Osteoblast (primary cell): ENCODE measurements around the gene IRS1. TPM values are rescaled to one million over a fixed set of nuclear protein-coding genes. Genes with fewer than 3 reads are reported as not detected.

Experiments
- DNase-seq: peaks from one replicate; pipeline ENCODE4 v3.0.0; 2011; ENCODE audit warnings: low spot score, mixed read lengths; ENCODE audit not compliant: insufficient read length; ENCODE audit errors: missing footprints
- H2AFZ ChIP-seq: 2 replicates; pipeline ENCODE4 v1.6.0; 2011; ENCODE audit warnings: mild to moderate bottlenecking, low read length
- H3K27ac ChIP-seq: 2 replicates; pipeline ENCODE4 v1.5.1; 2011; ENCODE audit warnings: mild to moderate bottlenecking, low read depth, low read length, moderate library complexity
- H3K27me3 ChIP-seq: 2 replicates; pipeline ENCODE4 v1.6.0; 2012; ENCODE audit warnings: mild to moderate bottlenecking, control low read depth, inconsistent platforms, low read length, moderate library complexity; ENCODE audit not compliant: insufficient read depth
- H3K36me3 ChIP-seq: 2 replicates; pipeline ENCODE4 v1.5.1; 2011; ENCODE audit warnings: mild to moderate bottlenecking, low read length, control low read depth, moderate library complexity; ENCODE audit not compliant: insufficient read depth
- H3K4me1 ChIP-seq: 2 replicates; pipeline ENCODE4 v1.5.1; 2011; ENCODE audit warnings: mild to moderate bottlenecking, low read length, control low read depth, moderate library complexity; ENCODE audit not compliant: insufficient read depth
- H3K4me2 ChIP-seq: 2 replicates; pipeline ENCODE4 v1.6.0; 2011; ENCODE audit warnings: mild to moderate bottlenecking, low read length; ENCODE audit not compliant: insufficient read depth
- H3K4me3 ChIP-seq: fragments of 200-600 bp; sonication (generic); 3 replicates; pipeline ENCODE4 v1.5.1; 2012; ENCODE audit warnings: mild to moderate bottlenecking, low read length, inconsistent platforms; ENCODE audit not compliant: insufficient read depth
- H3K79me2 ChIP-seq: 2 replicates; pipeline ENCODE4 v1.6.0; 2012; ENCODE audit warnings: mild to moderate bottlenecking, low read length, control low read depth, inconsistent platforms; ENCODE audit not compliant: insufficient read depth
- H3K9me3 ChIP-seq: 2 replicates; pipeline ENCODE4 v1.5.1; 2011; ENCODE audit warnings: low read depth, low read length, control low read depth
- H4K20me1 ChIP-seq: 2 replicates; pipeline ENCODE4 v1.6.0; 2012; ENCODE audit warnings: mild to moderate bottlenecking, low read length, control low read depth; ENCODE audit not compliant: insufficient read depth
- CTCF ChIP-seq: IDR thresholded peaks from 2 replicates; pipeline ENCODE4 v1.5.1; 2011; ENCODE audit warnings: mild to moderate bottlenecking, low read depth, low read length, moderate library complexity; ENCODE audit errors: extremely low read depth
- total RNA-seq: library from RNA; depleted of rRNA; stranded (reverse); fragments of >200 nt; gene quantifications from 2 replicates; pipeline ENCODE4 v1.2.3, GENCODE V29; 2012

Gene IRS1
- total RNA-seq, 1 donor, result 27.9 TPM

GRCh38 chr2:226716126-226716525, 83.5 kb downstream of the IRS1 start:
- H4K20me1 ChIP-seq, result no peaks in the 10 kb centered on the region
- H3K4me2 ChIP-seq, result no peak overlapping the region
- H3K4me3 ChIP-seq, result no peak overlapping the region
- no peak overlapping the region for H3K27ac ChIP-seq
- H2AFZ ChIP-seq, result no peak overlapping the region
- no peaks in the 10 kb centered on the region for H3K27me3 ChIP-seq
- H3K9me3 ChIP-seq, result no peaks in the 10 kb centered on the region
- TF ChIP-seq CTCF, result no peak
- H3K79me2 ChIP-seq, result no peaks in the 10 kb centered on the region
- H3K36me3 ChIP-seq, result no peaks in the 10 kb centered on the region
- H3K4me1 ChIP-seq, result no peaks in the 10 kb centered on the region
- DNase-seq, result no peak

GRCh38 chr2:226715347-226715990, 84.2 kb downstream of the IRS1 start:
- H3K27ac ChIP-seq, result no peak overlapping the region
- H3K36me3 ChIP-seq, result no peaks in the 10 kb centered on the region
- no peaks in the 10 kb centered on the region for H3K4me1 ChIP-seq
- no peaks in the 10 kb centered on the region for H3K79me2 ChIP-seq
- no peak for TF ChIP-seq CTCF
- H3K9me3 ChIP-seq, result no peaks in the 10 kb centered on the region
- H3K27me3 ChIP-seq, result no peaks in the 10 kb centered on the region
- H4K20me1 ChIP-seq, result no peaks in the 10 kb centered on the region
- H3K4me3 ChIP-seq, result no peak overlapping the region
- DNase-seq, result no peak
- H3K4me2 ChIP-seq, result no peak overlapping the region
- no peak overlapping the region for H2AFZ ChIP-seq

GRCh38 chr2:226712941-226713340, 86.7 kb downstream of the IRS1 start:
- no peaks in the 10 kb centered on the region for H3K9me3 ChIP-seq
- no peaks in the 10 kb centered on the region for H3K79me2 ChIP-seq
- no peaks in the 10 kb centered on the region for H3K4me1 ChIP-seq
- no peaks in the 10 kb centered on the region for H4K20me1 ChIP-seq
- no peak overlapping the region for H3K4me2 ChIP-seq
- no peaks in the 10 kb centered on the region for H3K27me3 ChIP-seq
- no peak overlapping the region for H2AFZ ChIP-seq
- no peak for TF ChIP-seq CTCF
- H3K4me3 ChIP-seq, result no peak overlapping the region
- no peak overlapping the region for H3K27ac ChIP-seq
- no peaks in the 10 kb centered on the region for H3K36me3 ChIP-seq
- DNase-seq, result no peak

GRCh38 chr2:226711606-226712296, 87.9 kb downstream of the IRS1 start:
- Histone ChIP-seq H3K4me1 (no peaks in the 10 kb centered on the region), H3K4me2 (no peak overlapping the region), H3K4me3 (no peak overlapping the region), H3K9me3 (no peaks in the 10 kb centered on the region), H3K79me2 (no peaks in the 10 kb centered on the region), H2AFZ (no peak overlapping the region), H3K36me3 (no peaks in the 10 kb centered on the region), H4K20me1 (no peaks in the 10 kb centered on the region), H3K27me3 (no peaks in the 10 kb centered on the region), H3K27ac (no peak overlapping the region)
- no peak for TF ChIP-seq CTCF
- DNase-seq, result no peak
